K562 (cell line): ENCODE data around the gene P2RX2. TPM values are rescaled to one million over a fixed set of nuclear protein-coding genes. Genes with fewer than 3 reads are reported as not detected.

Experiments
- ARID3B ChIP-seq: fragments of 250-450 bp; sonication (Bioruptor Pico); IDR thresholded peaks from 2 replicates; pipeline ENCODE4 v1.4.0; 2020; ENCODE audit warnings: borderline replicate concordance
- E2F5 ChIP-seq: sonication (generic); formaldehyde crosslinking; IDR thresholded peaks from 2 replicates; pipeline ENCODE4 v1.8.0; 2022; ENCODE audit warnings: mild to moderate bottlenecking, missing genetic modification reagents
- ETV1 ChIP-seq: fragments of 450-650 bp; conservative IDR thresholded peaks from 2 replicates; pipeline ENCODE4 v1.6.1; 2016; ENCODE audit warnings: missing genetic modification characterization, control low read depth, low read depth, missing compliant biosample characterization
- L3MBTL2 ChIP-seq: fragments of 450-650 bp; IDR thresholded peaks from 2 replicates; pipeline ENCODE4 v1.6.1; 2016; ENCODE audit warnings: mild to moderate bottlenecking, moderate library complexity
- MEIS2 ChIP-seq: fragments of 450-650 bp; IDR thresholded peaks from 2 replicates; pipeline ENCODE4 v1.6.1; 2014; ENCODE audit warnings: mild to moderate bottlenecking; ENCODE audit not compliant: partially characterized antibody
- POLR2A ChIP-seq: fragments of 450-650 bp; conservative IDR thresholded peaks from 2 replicates; pipeline ENCODE4 v1.6.1; 2016
- REST ChIP-seq, 2 experiments: fragments of 450-650 bp; formaldehyde crosslinking in 1 of 2; IDR thresholded peaks; 2 replicates each; pipeline versions ENCODE4 v1.4.0 to v1.6.1; 2014 to 2020; ENCODE audit warnings: mild to moderate bottlenecking in 2 of 2, borderline replicate concordance in 1 of 2, low read depth in 1 of 2
- RFX7 ChIP-seq: fragments of 250-450 bp; sonication (Bioruptor Pico); IDR thresholded peaks from 2 replicates; pipeline ENCODE4 v1.5.1; 2021; ENCODE audit warnings: mild to moderate bottlenecking
- STAG1 ChIP-seq: sonication (generic); formaldehyde crosslinking; IDR thresholded peaks from 2 replicates; pipeline ENCODE4 v1.5.0; 2020; ENCODE audit warnings: missing genetic modification reagents, borderline replicate concordance
- TOE1 ChIP-seq, 2 experiments: fragments of 450-650 bp in 1 of 2; sonication (generic) in 1 of 2; formaldehyde crosslinking in 1 of 2; IDR thresholded peaks; 2 replicates each; pipeline versions ENCODE4 v1.7.1 to v1.8.0; 2016 to 2022; ENCODE audit warnings: borderline replicate concordance in 2 of 2, mild to moderate bottlenecking in 2 of 2, antibody characterized with exemption in 1 of 2, inconsistent platforms in 1 of 2, low read depth in 1 of 2, missing genetic modification reagents in 1 of 2, moderate library complexity in 1 of 2
- ZNF212 ChIP-seq: fragments of 450-650 bp; formaldehyde crosslinking; IDR thresholded peaks from 2 replicates; pipeline ENCODE4 v1.4.0; 2020; ENCODE audit warnings: mild to moderate bottlenecking
- ZNF655 ChIP-seq: fragments of 250-450 bp; sonication (Bioruptor Pico); IDR thresholded peaks from 2 replicates; pipeline ENCODE4 v1.5.0; 2021
- polyA plus RNA-seq, 8 experiments: library from polyadenylated mRNA; depleted of rRNA in 4 of 8; stranded (reverse) in 5 of 8; unstranded in 3 of 8; fragments of >200 nt; fragmentation: Nextera tagmentation in 2 of 8; fragmentation: Illumina TruSeq in 1 of 8; extraction: Ambion mirVana in 2 of 8; extraction: Trizol in 1 of 8; gene quantifications; 2 replicates each; pipeline versions ENCODE4 v1.2.1 to v1.2.3, GENCODE V29; 2011 to 2014; ENCODE audit warnings: inconsistent platforms in 1 of 8, missing spikeins in 1 of 8
- total RNA-seq, 7 experiments: library from RNA; depleted of rRNA in 6 of 7; stranded (reverse); fragments of >200 nt in 6 of 7; fragmentation: Illumina TruSeq in 2 of 7; extraction: Trizol in 2 of 7; gene quantifications; 2 replicates each; pipeline versions ENCODE4 v1.2.1 to v1.2.3, GENCODE V29; 2011 to 2021; ENCODE audit warnings: low replicate concordance in 1 of 7

Gene P2RX2
- total and polyA plus RNA-seq, 9 of the 15 experiments (the other 6 are each of a cell fraction or from before 2014, with no cell fraction given): not detected

- no peak for TF ChIP-seq ZNF655 (CRISPR knock-in tag)
- 0 out of 2 replicates have a peak, but pooled peaks have one; percentile 38 for TF ChIP-seq ETV1
- TF ChIP-seq ARID3B (CRISPR knock-in tag): no peak
- peak; percentile 2 for TF ChIP-seq MEIS2
- peak; percentile 80 for TF ChIP-seq L3MBTL2
- no peak for TF ChIP-seq RFX7 (CRISPR knock-in tag)
- TF ChIP-seq STAG1 (CRISPR knock-in tag): no peak
- TF ChIP-seq POLR2A: 0 out of 2 replicates have a peak, but pooled peaks have one; percentile 31
- no peak for TF ChIP-seq ZNF212
- peak; percentile 51; the same call in 1 of the 2 replicates for TF ChIP-seq E2F5 (CRISPR knock-in tag)
- TF ChIP-seq REST (IDR thresholded peaks at IDR 0.05; ENCODE audit: borderline replicate concordance): peak; percentile 67; the same call in 1 of the 2 replicates
- TF ChIP-seq REST (CRISPR knock-in tag; IDR thresholded peaks at IDR 0.05; ENCODE audit: low read depth): no peak
- no peak for TF ChIP-seq TOE1 (IDR thresholded peaks at IDR 0.05; ENCODE audit: borderline replicate concordance)
- peak; percentile 17; the same call in 1 of the 2 replicates for TF ChIP-seq TOE1 (CRISPR knock-in tag; IDR thresholded peaks at IDR 0.05; ENCODE audit: borderline replicate concordance, low read depth)
Measured at GRCh38 chr12:132600048-132601032, 18.2 kb upstream of the P2RX2 start (continued).
